ENCODE results near the gene FSD2.
"Not testable (repeated sequence)": the region's sequence is repeated elsewhere in the genome, so short reads cannot be mapped to it uniquely, and the experiment has no call there.

Gene FSD2

DNA sequence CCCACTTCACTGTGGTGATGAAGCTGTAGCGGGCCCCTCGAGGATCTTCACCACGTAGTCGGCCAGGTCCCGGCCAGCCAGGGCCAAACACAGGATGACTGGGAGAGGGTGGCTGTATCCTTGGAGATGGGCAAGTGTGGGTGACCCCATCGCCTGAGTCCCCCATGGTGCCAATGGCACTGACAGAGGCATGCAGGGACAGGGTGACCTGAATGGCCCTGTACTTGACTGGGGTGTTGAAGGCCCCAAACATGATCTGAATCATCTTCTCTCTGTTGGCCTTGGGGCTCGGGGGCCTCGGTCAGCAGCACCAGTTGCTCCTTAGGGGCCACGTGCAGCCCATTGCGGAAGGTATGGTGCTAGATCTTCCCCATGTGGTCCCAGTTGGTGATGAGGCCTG lies 79.1 kb downstream of the FSD2 start:
- no peak for DNase-seq

DNA sequence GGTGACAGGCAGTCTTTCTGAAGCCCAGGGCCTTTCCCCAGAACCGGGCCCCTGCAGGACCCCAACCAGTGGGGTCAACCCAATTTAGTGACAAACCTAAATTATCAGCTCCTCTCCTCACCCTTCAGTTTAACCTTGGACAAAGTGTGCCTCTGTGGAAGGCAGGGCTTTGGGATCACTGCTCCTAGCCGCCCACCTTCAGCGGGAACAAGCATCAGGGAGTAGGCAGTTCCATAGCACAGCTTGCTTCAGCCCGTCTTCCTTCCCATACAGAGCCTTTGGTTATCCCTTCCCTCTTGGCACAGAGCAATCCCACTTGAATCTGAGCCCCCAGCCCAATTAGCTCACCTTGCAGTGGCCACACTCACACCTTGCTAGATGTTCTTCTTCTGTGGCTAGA lies 90.9 kb downstream of the FSD2 start:
- no peak for DNase-seq

DNA sequence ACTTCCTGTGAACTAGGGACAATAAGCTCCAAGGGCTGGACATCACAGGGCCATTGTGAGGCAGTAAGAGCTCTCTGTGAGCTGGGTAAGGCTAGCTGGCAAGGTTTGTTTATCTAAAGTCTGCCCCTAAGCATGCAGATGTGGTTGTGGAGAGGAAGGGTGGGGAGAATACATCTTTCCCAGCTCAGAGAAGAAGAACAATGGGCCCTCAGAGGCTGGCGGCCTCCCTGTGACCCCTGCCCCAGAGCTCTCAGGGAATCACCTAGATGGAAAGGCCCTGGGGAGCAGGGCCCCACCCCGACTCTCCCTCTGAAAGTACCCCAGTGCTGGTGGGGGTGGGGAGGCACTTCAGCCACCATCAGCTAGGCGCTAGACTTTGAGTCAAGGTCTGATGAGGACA lies 91.9 kb downstream of the FSD2 start:
- no peak for DNase-seq

DNA sequence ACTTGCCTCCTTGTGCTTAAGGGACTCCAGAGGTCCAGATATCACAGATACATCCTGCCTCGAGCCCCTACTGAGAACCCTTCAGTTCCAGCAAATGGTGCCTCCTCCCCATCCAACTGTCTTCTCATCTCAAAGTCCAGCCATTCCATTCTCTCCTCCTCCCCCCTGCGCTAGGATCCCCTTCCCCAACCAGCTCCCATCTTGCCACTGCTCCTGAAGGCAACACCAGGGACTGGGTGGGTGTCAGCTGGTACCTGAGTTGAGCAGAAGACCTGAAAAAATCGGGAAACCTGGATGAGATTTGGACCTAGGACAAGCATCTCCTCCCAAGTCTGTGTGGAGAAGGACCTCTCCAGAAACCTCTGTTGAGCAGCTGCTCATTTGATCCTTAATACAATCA lies 93.8 kb downstream of the FSD2 start:
- DNase-seq, result no peak

DNA sequence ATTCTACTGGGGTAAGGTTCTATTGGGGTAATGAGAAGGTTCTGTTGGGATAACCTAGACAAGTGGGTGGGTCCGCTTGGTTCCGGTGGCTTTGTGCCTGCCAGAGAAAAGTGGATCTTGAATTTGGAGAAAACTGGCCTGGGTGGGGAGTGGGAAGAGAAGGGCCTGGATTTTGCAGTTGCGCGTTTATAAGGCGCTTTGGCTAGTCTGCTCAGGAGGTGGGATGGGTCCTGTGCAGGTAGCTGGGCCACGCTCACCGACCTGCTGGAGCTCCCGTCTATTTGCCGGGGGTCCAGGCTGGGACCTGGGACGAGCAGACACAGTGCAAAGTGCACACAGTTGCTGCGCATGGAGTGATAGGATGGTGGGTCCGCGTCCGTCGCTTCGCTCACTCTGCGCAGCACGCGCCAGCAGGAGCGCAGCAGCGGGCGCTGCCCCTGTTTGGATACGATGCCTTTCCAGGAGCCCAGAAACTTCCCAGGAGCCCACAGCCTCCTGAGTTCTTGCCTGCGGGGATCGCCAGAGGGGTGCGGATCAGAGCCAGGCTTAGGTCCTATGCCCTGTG lies 94.9 kb downstream of the FSD2 start:
- DNase-seq, result no peak

DNA sequence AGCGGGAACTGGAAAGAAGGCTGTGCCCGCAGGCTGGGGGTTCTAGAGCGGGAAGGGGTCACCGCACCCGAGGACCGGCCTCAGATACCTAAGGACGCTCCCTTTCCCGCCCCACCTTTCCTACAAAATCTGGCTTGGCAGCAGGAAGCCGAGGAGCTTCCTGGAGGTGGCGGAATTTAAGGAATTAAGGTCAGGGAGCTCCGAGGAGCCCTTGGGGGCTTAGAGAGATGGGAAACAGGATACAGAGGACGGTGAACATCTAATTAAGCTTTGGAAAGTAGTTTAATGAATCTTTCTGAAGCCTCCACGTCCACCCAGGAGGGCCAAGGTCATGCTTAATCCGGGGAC lies 95.7 kb downstream of the FSD2 start:
- DNase-seq, result no peak

DNA sequence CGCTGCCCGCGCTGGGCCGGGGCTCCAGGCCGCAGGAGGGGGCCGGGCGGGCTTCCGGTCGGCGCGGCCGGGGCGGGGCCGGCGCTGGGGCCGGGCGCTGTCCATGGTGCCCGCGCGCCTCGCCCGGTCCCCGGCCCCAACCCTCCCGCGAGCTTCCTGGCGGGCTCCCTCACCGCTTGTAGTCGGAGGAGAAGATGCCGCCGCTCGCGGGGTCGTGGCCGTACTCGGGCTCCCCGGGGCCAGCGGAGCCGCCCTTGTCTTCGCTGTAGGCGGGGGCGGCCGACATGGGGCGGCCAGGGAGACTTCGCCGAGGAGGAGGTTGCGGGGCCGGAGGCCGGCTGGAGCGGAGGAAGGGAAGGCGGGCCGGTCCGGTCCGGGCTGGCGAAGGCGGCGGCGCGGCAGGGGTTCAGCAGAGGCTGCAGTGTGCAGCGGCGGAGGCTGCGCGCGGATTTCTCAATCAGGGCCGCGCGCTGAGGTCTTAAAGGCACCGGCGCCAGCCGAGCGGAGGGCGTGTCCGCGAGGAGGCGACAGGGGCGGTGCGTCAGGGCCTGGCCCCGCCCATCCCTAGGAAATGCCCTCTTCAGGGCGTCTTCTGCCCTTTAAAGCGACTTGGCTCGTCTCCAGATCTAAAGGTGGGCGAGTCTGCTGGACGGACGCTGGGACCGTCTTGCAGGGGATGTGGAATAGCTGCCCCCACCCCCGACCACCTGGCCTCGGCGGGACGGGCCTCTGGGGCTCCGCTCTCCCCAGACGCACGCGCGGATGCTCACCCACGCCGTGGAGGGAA lies 96.3 kb downstream of the FSD2 start, which contains the start of gene AP3B2:
AP3B2 (minus strand) TSS at position 455 of the 787 bp plus-strand sequence; CDS start at position 286, 169 bp downstream.
- DNase-seq, result peak; percentile 67

DNA sequence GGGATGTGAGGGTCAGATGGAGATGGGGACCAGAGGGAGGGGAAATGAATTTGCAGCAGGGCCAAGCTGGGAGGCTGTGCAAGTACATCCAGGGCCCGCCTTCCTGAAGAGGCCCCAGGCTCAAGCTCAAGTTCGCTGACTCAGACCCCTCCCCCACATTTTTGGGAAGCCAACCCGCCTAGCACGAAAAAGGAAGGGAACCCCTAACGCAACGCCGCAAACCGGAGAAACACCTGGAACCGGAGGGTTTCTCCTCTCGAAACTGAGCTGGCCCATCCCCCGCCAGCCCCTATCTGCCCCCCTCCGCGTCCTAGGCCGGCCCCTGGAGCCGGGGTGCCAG lies 96.8 kb downstream of the FSD2 start:
- no peak for DNase-seq

DNA sequence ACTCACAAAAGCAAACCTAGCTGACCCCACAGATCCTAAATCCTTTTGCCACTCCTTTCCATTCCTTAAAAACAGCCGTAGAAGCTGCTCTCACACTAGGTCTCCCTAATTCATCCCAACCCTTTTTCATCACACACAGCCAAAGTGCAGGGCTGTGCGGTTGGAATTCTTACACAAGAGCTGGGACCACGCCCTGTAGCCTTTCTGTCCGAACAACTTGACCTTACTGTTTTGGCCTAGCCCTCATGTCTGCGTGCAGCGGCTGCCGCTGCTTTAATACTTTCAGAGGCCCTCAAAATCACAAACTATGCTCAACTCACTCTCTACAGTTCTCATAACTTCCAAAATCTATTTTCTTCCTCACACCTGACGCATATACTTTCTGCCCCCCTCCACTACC lies 100.0 kb downstream of the FSD2 start:
- DNase-seq, result not testable (repeated sequence)

All from HCEC 1CT (cell line).